DMS153 treated with DMSO at 0.1 percent for 48 hours (cell line): ENCODE measurements around the gene ALPP.
"Not testable (repeated sequence)": the region's sequence is repeated elsewhere in the genome, so short reads cannot be mapped to it uniquely, and the experiment has no call there.

Experiments used
- DNase-seq: peaks from one replicate; lab custom pipeline; 2025; ENCODE audit not compliant: unreplicated experiment; lab: John Stamatoyannopoulos, UW

Gene ALPP

DNA sequence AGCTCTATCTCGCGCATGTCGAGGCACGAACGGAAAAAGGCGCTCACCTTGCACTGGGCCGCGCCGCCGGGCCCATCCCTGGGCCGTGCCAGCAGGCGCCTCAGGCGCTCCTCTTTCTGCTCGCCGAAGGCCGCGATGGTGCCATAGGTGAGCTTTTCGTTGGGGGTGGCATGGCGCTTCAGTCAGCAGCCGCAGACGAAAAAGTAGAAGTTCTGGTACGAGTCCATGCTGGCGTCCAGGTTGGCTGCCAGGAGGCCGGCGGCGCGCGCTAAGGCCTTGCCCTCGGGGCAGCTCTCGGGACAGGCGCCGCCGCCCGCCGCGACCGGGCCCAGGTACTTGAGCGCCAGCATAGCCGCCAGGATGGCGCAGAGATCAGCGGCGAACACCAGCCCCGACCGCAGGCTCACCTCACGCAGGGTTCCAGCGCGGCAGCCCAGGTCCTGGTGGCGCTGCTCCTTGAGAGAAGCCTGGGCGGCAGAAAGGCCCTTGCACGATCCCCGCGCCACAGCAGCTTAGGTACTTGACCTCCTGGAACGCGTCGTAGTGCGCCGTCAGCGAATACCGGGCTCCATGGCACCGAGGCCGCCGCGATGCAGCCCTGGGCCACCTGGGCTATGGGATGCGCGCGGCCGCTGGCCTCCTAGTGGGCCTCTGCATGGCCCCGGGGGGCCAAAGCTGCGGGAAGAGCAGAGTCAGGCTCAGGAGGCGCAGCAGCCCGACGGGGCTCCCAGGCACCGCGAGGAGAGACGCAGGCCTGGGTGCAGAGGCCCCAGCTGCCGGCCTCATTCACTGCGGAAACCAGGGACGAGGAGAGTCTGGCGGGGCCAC lies 40.9 kb downstream of the ALPP start:
- DNase-seq: no peak

DNA sequence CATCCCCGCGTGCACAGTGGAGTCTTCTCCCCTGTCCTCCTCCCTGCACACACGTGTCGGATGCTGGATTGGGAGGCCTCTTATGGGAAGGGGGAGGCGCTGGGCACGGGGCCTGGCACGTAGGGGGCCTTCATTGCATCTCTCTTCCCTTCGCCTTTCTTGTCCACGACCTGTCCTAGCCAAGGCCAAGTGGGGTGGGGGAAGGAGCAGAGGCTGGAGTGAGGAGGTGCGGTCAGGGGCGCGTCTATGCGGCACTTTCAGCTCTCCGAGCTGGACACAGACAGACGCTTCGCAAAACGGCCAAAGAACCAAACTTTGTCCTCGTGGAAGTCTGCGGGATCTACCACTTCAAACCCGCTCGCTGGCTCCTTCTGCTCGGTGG lies 41.5 kb downstream of the ALPP start:
- no peak for DNase-seq

GRCh38 chr2:232420463-232421188 lies 42.1 kb downstream of the ALPP start:
- peak; percentile 43 for DNase-seq

DNA sequence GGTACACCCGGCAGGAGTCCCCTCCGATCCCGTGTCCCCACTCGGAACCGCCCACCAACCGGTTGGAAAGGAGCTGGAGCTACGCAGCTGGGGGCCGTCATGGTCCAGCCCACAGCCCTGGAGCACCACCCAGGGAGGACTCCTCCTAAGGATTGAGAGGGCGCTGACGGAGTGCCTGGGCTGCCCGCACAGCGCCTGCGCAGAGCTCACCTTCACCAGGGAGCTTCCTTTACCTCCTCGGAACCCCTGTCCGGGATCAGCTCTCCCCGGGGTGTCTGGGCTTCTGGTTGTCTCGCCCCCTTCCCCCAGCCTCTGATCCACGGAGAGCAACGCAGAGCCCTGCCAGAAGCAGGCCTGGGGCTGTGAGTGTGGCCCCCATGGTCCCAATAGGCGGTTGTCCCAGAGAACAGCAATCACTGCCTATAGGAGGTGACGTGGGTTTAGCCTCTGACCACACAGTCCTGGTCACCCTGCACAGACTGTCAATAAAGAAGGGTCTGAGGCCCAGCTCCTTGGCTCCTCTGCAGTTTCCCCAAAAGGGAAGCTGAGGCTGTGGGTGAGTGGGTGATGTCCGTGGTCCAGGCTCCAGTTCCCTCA lies 42.7 kb downstream of the ALPP start:
- no peak for DNase-seq

DNA sequence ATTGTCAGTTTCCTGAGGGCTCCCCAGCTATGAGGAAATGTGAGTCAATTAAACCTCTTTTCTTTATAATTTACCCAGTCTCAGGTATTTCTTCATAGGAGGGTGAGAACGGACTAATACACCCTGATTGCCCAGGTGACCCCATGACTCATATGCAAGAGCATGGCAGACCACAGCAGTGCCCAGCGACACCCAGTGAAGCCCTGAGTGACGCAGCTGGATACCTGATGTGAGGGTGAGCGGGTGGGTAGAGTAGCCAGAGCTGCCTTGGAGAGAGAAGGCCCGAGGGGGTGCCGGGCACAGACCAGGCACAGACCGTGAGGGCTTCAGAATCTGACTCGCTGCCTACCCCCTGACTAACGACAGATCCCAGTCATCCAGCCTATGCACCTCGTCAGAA lies 43.5 kb downstream of the ALPP start:
- DNase-seq: no peak

DNA sequence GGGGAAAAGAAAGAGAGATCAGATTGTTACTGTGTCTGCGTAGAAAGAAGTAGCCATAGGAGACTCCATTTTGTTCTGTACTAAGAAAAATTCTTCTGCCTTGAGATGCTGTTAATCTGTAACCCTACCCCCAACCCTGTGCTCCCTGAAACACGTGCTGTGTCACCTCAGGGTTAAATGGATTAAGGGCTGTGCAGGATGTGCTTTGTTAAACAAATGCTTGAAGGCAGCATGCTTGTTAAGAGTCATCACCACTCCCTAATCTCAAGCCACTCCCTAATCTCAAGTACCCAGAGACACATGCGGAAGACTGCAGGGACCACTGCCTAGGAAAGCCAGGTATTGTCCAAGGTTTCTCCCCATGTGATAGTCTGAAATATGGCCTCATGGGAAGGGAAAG lies 44.4 kb downstream of the ALPP start:
- not testable (repeated sequence) for DNase-seq

DNA sequence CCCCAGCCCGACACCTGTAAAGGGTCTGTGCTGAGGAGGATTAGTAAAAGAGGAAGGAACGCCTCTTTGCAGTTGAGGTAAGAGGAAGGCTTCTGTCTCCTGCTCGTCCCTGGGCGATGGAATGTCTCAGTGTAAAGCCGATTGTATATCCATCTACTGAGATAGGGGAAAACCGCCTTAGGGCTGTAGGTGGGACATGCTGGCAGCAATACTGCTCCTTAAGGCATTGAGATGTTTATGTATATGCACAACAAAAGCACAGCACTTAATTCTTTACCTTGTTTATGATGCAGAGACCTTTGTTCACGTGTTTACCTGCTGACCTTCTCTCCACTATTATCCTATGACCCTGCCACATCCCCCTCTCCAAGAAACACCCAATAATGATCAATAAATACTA lies 44.9 kb downstream of the ALPP start:
- DNase-seq: not testable (repeated sequence)

- DNase-seq: no peak
Observed at GRCh38 chr2:232431705-232432590, 53.4 kb downstream of the ALPP start.
